HG03457 (cell line): ENCODE measurements around the gene WNT10A.

Source experiments
- ATAC-seq: cut with Tn5 transposase; IDR thresholded peaks from one replicate; pipeline ENCODE4 v1.9.1; 2021; ENCODE audit warnings: moderate number of reproducible peaks; ENCODE audit not compliant: unreplicated experiment

The WNT10A gene

GRCh38 chr2:218857371-218858137 lies 23.1 kb upstream of the WNT10A start:
- no peak for ATAC-seq

- ATAC-seq = no peak
Observed at GRCh38 chr2:218858138-218858445, 22.6 kb upstream of the WNT10A start.

GRCh38 chr2:218858671-218859555 lies 21.7 kb upstream of the WNT10A start:
- ATAC-seq = no peak

- ATAC-seq = no peak
Observed at GRCh38 chr2:218859556-218859987, 21.1 kb upstream of the WNT10A start, which contains the start of gene WNT6. WNT6 (plus strand) TSS chr2:218859805; CDS start chr2:218860038, 233 bp downstream.

GRCh38 chr2:218859988-218860831 lies 20.4 kb upstream of the WNT10A start:
- no peak for ATAC-seq

GRCh38 chr2:218860950-218861381 lies 19.7 kb upstream of the WNT10A start:
- no peak for ATAC-seq

GRCh38 chr2:218861645-218862318 lies 18.9 kb upstream of the WNT10A start:
- no peak for ATAC-seq

GRCh38 chr2:218863021-218863520 lies 17.6 kb upstream of the WNT10A start:
- ATAC-seq = no peak

GRCh38 chr2:218865396-218865795 lies 15.3 kb upstream of the WNT10A start:
- no peak for ATAC-seq

GRCh38 chr2:218865999-218866398 lies 14.7 kb upstream of the WNT10A start:
- ATAC-seq = no peak

GRCh38 chr2:218867900-218868299 lies 12.8 kb upstream of the WNT10A start:
- no peak for ATAC-seq

GRCh38 chr2:218869064-218869463 lies 11.6 kb upstream of the WNT10A start:
- ATAC-seq = no peak

- ATAC-seq = no peak
Observed at GRCh38 chr2:218870984-218871344, 9.7 kb upstream of the WNT10A start.

- ATAC-seq = no peak
Observed at GRCh38 chr2:218871345-218872302, 9.0 kb upstream of the WNT10A start.

- ATAC-seq = no peak
Observed at GRCh38 chr2:218872645-218873358, 7.8 kb upstream of the WNT10A start.

GRCh38 chr2:218873359-218874194 lies 7.1 kb upstream of the WNT10A start:
- ATAC-seq = no peak

- no peak for ATAC-seq
Observed at GRCh38 chr2:218875692-218876246, 4.9 kb upstream of the WNT10A start.
